H1 (cell line): Measurements from ENCODE around the gene VWA7. TPM values are rescaled to one million over a fixed set of nuclear protein-coding genes. Genes with fewer than 3 reads are reported as not detected.

ENCODE experiments used
- CTCF ChIA-PET: fragments of 300-600 bp; sonication (Branson Sonifier 250); formaldehyde crosslinking; loops from one replicate; lab custom pipeline; 2021; ENCODE audit not compliant: partially characterized antibody; lab: Charles Lee
- POLR2A ChIA-PET: fragments of 300-600 bp; sonication (Branson Sonifier 250); formaldehyde crosslinking; loops from one replicate; lab custom pipeline; 2021; ENCODE audit warnings: inconsistent platforms; ENCODE audit not compliant: partially characterized antibody; lab: Charles Lee
- DNase-seq, 2 experiments: peaks; one replicate each; pipeline versions ENCODE4 v3.0.0 to v3.0.0-alpha.2; 2010 to 2022; ENCODE audit warnings: low spot score in 2 of 2, low read depth in 1 of 2, mixed read lengths in 1 of 2
- FAIRE-seq: peaks from 2 replicates; lab custom pipeline; 2011; peaks lifted over from hg19 to GRCh38; lab: Jason Lieb, UNC
- H2AFZ ChIP-seq: 2 replicates; pipeline ENCODE4 v1.8.1; 2012; ENCODE audit warnings: low read length, inconsistent platforms
- H2AK5ac ChIP-seq: 2 replicates; pipeline ENCODE4 v1.6.1; 2013; ENCODE audit warnings: low read depth, low read length
- H2BK120ac ChIP-seq: replicated peaks from 2 replicates; pipeline ENCODE3; 2013; ENCODE audit warnings: low read depth, low read length, inconsistent platforms
- H2BK12ac ChIP-seq: 2 replicates; pipeline ENCODE4 v1.6.1; 2013; ENCODE audit warnings: low read depth, low read length
- H2BK15ac ChIP-seq: 2 replicates; pipeline ENCODE4 v1.6.1; 2013; ENCODE audit warnings: low read length
- H2BK20ac ChIP-seq: 2 replicates; pipeline ENCODE4 v1.6.1; 2013; ENCODE audit warnings: low read length
- H2BK5ac ChIP-seq: 2 replicates; pipeline ENCODE4 v1.6.1; 2013; ENCODE audit warnings: low read depth, low read length
- H3K14ac ChIP-seq: 2 replicates; pipeline ENCODE4 v1.6.1; 2013; ENCODE audit warnings: inconsistent platforms; ENCODE audit not compliant: insufficient read length
- H3K18ac ChIP-seq: 2 replicates; pipeline ENCODE4 v1.6.1; 2013; ENCODE audit warnings: low read length; ENCODE audit errors: extremely low read depth
- H3K23ac ChIP-seq: 2 replicates; pipeline ENCODE4 v1.6.1; 2013; ENCODE audit warnings: inconsistent platforms; ENCODE audit not compliant: insufficient read length
- H3K23me2 ChIP-seq: 2 replicates; pipeline ENCODE4 v1.6.1; 2013; ENCODE audit warnings: low read depth, low read length
- H3K27ac ChIP-seq: 2 replicates; pipeline ENCODE4 v1.6.1; 2011; ENCODE audit warnings: low read depth, low read length, inconsistent platforms
- H3K27me3 ChIP-seq, 4 experiments: replicated peaks in 1 of 4; 1 replicate in 1 of 4; 2 replicates in 3 of 4; pipeline versions ENCODE4 v1.6.1 to v1.8.1; 2011 to 2013; ENCODE audit warnings: low read length in 3 of 4, mild to moderate bottlenecking in 3 of 4, inconsistent platforms in 2 of 4, mixed read lengths in 2 of 4, moderate library complexity in 1 of 4; ENCODE audit not compliant: control insufficient read depth in 3 of 4, insufficient read depth in 3 of 4; ENCODE audit errors: extremely low read depth in 1 of 4
- H3K36me3 ChIP-seq, 4 experiments: 2 replicates each; pipeline versions ENCODE4 v1.6.1 to v1.8.1; 2011 to 2013; ENCODE audit warnings: mild to moderate bottlenecking in 4 of 4, low read length in 3 of 4, moderate library complexity in 2 of 4, control low read depth in 1 of 4, inconsistent platforms in 1 of 4; ENCODE audit not compliant: insufficient read depth in 4 of 4, control insufficient read depth in 2 of 4
- H3K4ac ChIP-seq: replicated peaks from 2 replicates; pipeline ENCODE3; 2013; ENCODE audit warnings: low read length, low read depth, mixed read lengths, inconsistent platforms; ENCODE audit not compliant: insufficient read length
- H3K4me1 ChIP-seq, 4 experiments: replicated peaks in 1 of 4; 1 replicate in 1 of 4; 2 replicates in 3 of 4; pipeline versions ENCODE4 v1.6.1 to v1.8.1; 2011 to 2013; ENCODE audit warnings: low read length in 3 of 4, inconsistent platforms in 2 of 4, mixed read lengths in 1 of 4; ENCODE audit not compliant: insufficient read depth in 4 of 4, control insufficient read depth in 3 of 4
- H3K4me2 ChIP-seq, 2 experiments: 2 replicates each; pipeline versions ENCODE4 v1.6.1 to v1.8.1; 2011 to 2013; ENCODE audit warnings: low read depth in 2 of 2, low read length in 2 of 2, control low read depth in 1 of 2, inconsistent platforms in 1 of 2, mild to moderate bottlenecking in 1 of 2; ENCODE audit not compliant: insufficient read depth in 1 of 2
- H3K4me3 ChIP-seq, 4 experiments: fragments of 200-600, 300-600 bp in 1 of 4; sonication (generic), shearing (Covaris generic), sonication (Bioruptor Twin) in 1 of 4; 2 replicates each; pipeline versions ENCODE4 v1.5.1 to v1.8.1; 2011 to 2016; ENCODE audit warnings: low read length in 4 of 4, low read depth in 3 of 4, control low read depth in 2 of 4, inconsistent platforms in 2 of 4, mild to moderate bottlenecking in 2 of 4, mixed read lengths in 1 of 4, moderate library complexity in 1 of 4; ENCODE audit not compliant: insufficient read depth in 2 of 4; ENCODE audit errors: extremely low read depth in 1 of 4
- H3K56ac ChIP-seq: replicated peaks from 2 replicates; pipeline ENCODE3; 2013; ENCODE audit warnings: low read depth, mild to moderate bottlenecking, mixed read lengths, low read length, inconsistent platforms; ENCODE audit not compliant: insufficient read length
- H3K79me1 ChIP-seq: 2 replicates; pipeline ENCODE4 v1.6.1; 2013; ENCODE audit warnings: low read depth, low read length, control low read depth
- H3K79me2 ChIP-seq, 2 experiments: 2 replicates each; pipeline versions ENCODE4 v1.6.1 to v1.8.1; 2012 to 2013; ENCODE audit warnings: low read length in 2 of 2, mild to moderate bottlenecking in 2 of 2, inconsistent platforms in 1 of 2; ENCODE audit not compliant: insufficient read depth in 2 of 2, control insufficient read depth in 1 of 2
- H3K9ac ChIP-seq, 4 experiments: replicated peaks in 1 of 4; 1 replicate in 1 of 4; 2 replicates in 3 of 4; pipeline versions ENCODE4 v1.6.1 to v1.8.1; 2011 to 2013; ENCODE audit warnings: low read depth in 3 of 4, low read length in 3 of 4, control low read depth in 2 of 4, mild to moderate bottlenecking in 2 of 4, moderate library complexity in 2 of 4, inconsistent platforms in 1 of 4; ENCODE audit errors: extremely low read depth in 1 of 4
- H3K9me3 ChIP-seq, 2 experiments: 2 replicates each; pipeline versions ENCODE4 v1.6.1 to v1.8.1; 2012 to 2013; ENCODE audit warnings: mild to moderate bottlenecking in 2 of 2, moderate library complexity in 2 of 2, control low read depth in 1 of 2, inconsistent platforms in 1 of 2, low read depth in 1 of 2, low read length in 1 of 2, mixed read lengths in 1 of 2; ENCODE audit not compliant: insufficient read depth in 2 of 2
- H4K20me1 ChIP-seq, 2 experiments: replicated peaks in 1 of 2; 2 replicates each; pipeline versions ENCODE3 to v1.8.1; 2011 to 2013; ENCODE audit warnings: inconsistent platforms in 2 of 2, low read length in 2 of 2, mild to moderate bottlenecking in 1 of 2; ENCODE audit not compliant: insufficient read depth in 2 of 2, control insufficient read depth in 1 of 2
- H4K5ac ChIP-seq: 2 replicates; pipeline ENCODE4 v1.6.1; 2013; ENCODE audit warnings: low read length, low read depth, mixed read lengths, inconsistent platforms; ENCODE audit not compliant: insufficient read length
- H4K8ac ChIP-seq: 2 replicates; pipeline ENCODE4 v1.8.0; 2013; ENCODE audit warnings: mild to moderate bottlenecking, moderate library complexity, low read length, inconsistent platforms; ENCODE audit not compliant: insufficient read depth; ENCODE audit errors: extremely low read depth
- H4K91ac ChIP-seq: replicated peaks from 2 replicates; pipeline ENCODE3; 2013; ENCODE audit warnings: low read length, mixed read lengths, inconsistent platforms; ENCODE audit not compliant: insufficient read length
- CTCF ChIP-seq, 3 experiments: IDR thresholded peaks; 1 replicate in 2 of 3; 2 replicates in 1 of 3; pipeline versions ENCODE4 v1.5.1 to v1.6.1; 2011; ENCODE audit warnings: low read length in 3 of 3, mild to moderate bottlenecking in 3 of 3, inconsistent platforms in 2 of 3, low read depth in 1 of 3, moderate library complexity in 1 of 3; ENCODE audit not compliant: insufficient read depth in 1 of 3; ENCODE audit errors: control extremely low read depth in 1 of 3
- HDAC6 ChIP-seq: IDR thresholded peaks from one replicate; pipeline ENCODE4 v1.7.1; 2012; ENCODE audit warnings: low read depth, mild to moderate bottlenecking, inconsistent platforms, low read length, moderate library complexity
- KDM4A ChIP-seq: IDR thresholded peaks from one replicate; pipeline ENCODE4 v1.7.1; 2012; ENCODE audit warnings: low read depth, mild to moderate bottlenecking, moderate library complexity, low read length, inconsistent platforms; ENCODE audit not compliant: severe bottlenecking
- MAFK ChIP-seq: IDR thresholded peaks from 2 replicates; pipeline ENCODE4 v1.6.1; 2012; ENCODE audit warnings: low read depth, mild to moderate bottlenecking, improper control_type of control experiment, low read length
- RBBP5 ChIP-seq: IDR thresholded peaks from 2 replicates; pipeline ENCODE4 v1.7.1; 2012; ENCODE audit warnings: low read depth, mild to moderate bottlenecking, inconsistent platforms, low read length, moderate library complexity, borderline replicate concordance
- RNF2 ChIP-seq: fragments of 200-900, 300-1000 bp; sonication (generic); IDR thresholded peaks from 2 replicates; pipeline ENCODE4 v1.7.1; 2016; ENCODE audit warnings: borderline replicate concordance, low read depth, mild to moderate bottlenecking, antibody characterized with exemption, low read length; ENCODE audit not compliant: poor library complexity, severe bottlenecking; ENCODE audit errors: missing control alignments
- SIN3A ChIP-seq, 2 experiments: IDR thresholded peaks in 1 of 2; conservative IDR thresholded peaks in 1 of 2; 2 replicates each; pipeline ENCODE4 v1.6.1; 2011 to 2012; ENCODE audit warnings: low read length in 2 of 2, improper control_type of control experiment in 1 of 2, low read depth in 1 of 2, mild to moderate bottlenecking in 1 of 2
- WGBS, 2 experiments: shearing (Covaris generic) in 1 of 2; methylation state at CpG; one replicate each; pipeline versions ENCODE4 v1.1.6 to v1.1.7; 2013 to 2015; ENCODE audit warnings: low lambda C conversion rate in 2 of 2, mixed read lengths in 2 of 2, inconsistent platforms in 1 of 2, low coverage in 1 of 2, missing lambda C conversion rate in 1 of 2; ENCODE audit not compliant: insufficient replicate concordance in 2 of 2, insufficient coverage in 1 of 2, insufficient read length in 1 of 2; ENCODE audit errors: extremely low coverage in 1 of 2, missing lambda C conversion rate in 1 of 2; 5-methylcytosine and 5-hydroxymethylcytosine counted together
- polyA plus RNA-seq, 7 experiments: library from polyadenylated mRNA; depleted of rRNA in 3 of 7; stranded (reverse) in 5 of 7; unstranded in 2 of 7; fragments of >200 nt in 5 of 7; fragments of 200-250 nt in 2 of 7; gene quantifications; 1 replicate in 5 of 7; 2 replicates in 1 of 7; 4 replicates in 1 of 7; pipeline versions ENCODE4 v1.2.1 to v1.2.3, GENCODE V29; 2011 to 2013; ENCODE audit warnings: missing spikeins in 2 of 7, mixed read lengths in 2 of 7
- total RNA-seq: library from RNA; stranded (reverse); fragmentation: NEBNext Ultra II Directional; extraction: Animal tissue kit (Norgen Biotek cat#: 25700); gene quantifications from 2 replicates; pipeline ENCODE4 v1.2.1, GENCODE V29; 2021

VWA7 gene
- total and polyA plus RNA-seq, 2 of the 8 experiments (the other 6 are each of a cell fraction or from before 2014, with no cell fraction given) = 0.82 to 2.1 TPM

GRCh38 chr6:31795616-31796298 is 18.6 kb upstream of the VWA7 start, which contains the start of gene VARS1:
Gene VARS1, minus strand, starts transcription at chr6:31795752. Its CDS starts 535 bp downstream, at chr6:31795217.
- Histone ChIP-seq H3K79me2 (peaks cover 0 to 19% of the 10 kb centered on the region in 2 experiments; a peak in 2 of 4 replicates), H3K4me2 (peak within 1 kb of the TSS; percentile 89 to 94), H2AFZ (no peak within 1 kb of the TSS), H4K20me1 (peaks cover 1 to 6% of the 10 kb centered on the region in 2 experiments), H3K4me3 (peak within 1 kb of the TSS; percentile 82 to 95 (median 90)), H3K9me3 (no peaks in the 10 kb centered on the region), H3K23ac (no peak within 1 kb of the TSS), H3K4me1 (peaks cover 0 to 2% (median under 1%) of the 10 kb centered on the region in 4 experiments; a peak in 3 of 7 replicates), H3K14ac (no peak within 1 kb of the TSS), H3K27ac (peak within 1 kb of the TSS; percentile 99), H2BK120ac (peak within 1 kb of the TSS; percentile 75), H4K5ac (peak within 1 kb of the TSS; percentile 98), H2BK15ac (peak within 1 kb of the TSS; percentile 99; the same call in 1 of the 2 replicates), H2BK20ac (no peak within 1 kb of the TSS), H3K79me1 (peaks cover 3% of the 10 kb centered on the region; the same call in 1 of the 2 replicates), H3K36me3 (peaks cover 2 to 28% (median 12%) of the 10 kb centered on the region in 4 experiments; a peak in 6 of 8 replicates), H3K9ac (peak within 1 kb of the TSS; percentile 77 to 99 (median 95)), H2BK5ac (peak within 1 kb of the TSS; percentile 73), H3K56ac (peak within 1 kb of the TSS; percentile 86), H3K23me2 (peaks cover 5% of the 10 kb centered on the region; the same call in 1 of the 2 replicates), H2AK5ac (no peak within 1 kb of the TSS), H3K18ac (peak within 1 kb of the TSS; percentile 99), H4K8ac (peak within 1 kb of the TSS; percentile 99), H4K91ac (peak within 1 kb of the TSS; percentile 99), H2BK12ac (no peak within 1 kb of the TSS), H3K4ac (peak within 1 kb of the TSS; percentile 78), H3K27me3 (no peaks in the 10 kb centered on the region)
- DNase-seq (peak in 1 of 2 experiments; percentile 96), FAIRE-seq (no peak)
- 4% methylated on average over 56 of the region's 75 CpGs; no CpG with 5 or more reads in 1 of the 2 experiments for WGBS, 2 experiments
- ChIA-PET CTCF (interaction anchor here (0.5 to 5.9 kb wide), 25 partner anchors 9 to 157 kb away, joined by 3 to 28 read pairs (median 3); partner anchors contain the start of genes HSPA1A, HSPA1B, HSPA1L and LSM2), POLR2A (interaction anchor here (0.6 to 7.6 kb wide), 40 partner anchors 9 to 255 kb away, joined by 3 to 81 read pairs (median 4); partner anchors contain the start of genes ABHD16A, BAG6, DXO and EHMT2)
- TF ChIP-seq SIN3A (conservative IDR thresholded peaks at IDR 0.05 in 1 of 2, IDR thresholded peaks at IDR 0.05 in 1 of 2; ENCODE audit: low read depth in 1 of 2, low read length in 2 of 2) (peak; percentile 69 to 96), MAFK (no peak), HDAC6 (no peak), RNF2 (no peak), CTCF (IDR thresholded peaks at IDR 0.05; ENCODE audit: control extremely low read depth in 1 of 3, insufficient read depth in 1 of 3, low read depth in 1 of 3, low read length in 3 of 3) (peak; percentile 92 to 99 (median 94)), RBBP5 (no peak; the same call in 1 of the 2 replicates), KDM4A (no peak)
